ENCODE measurements around the gene TCHH. TPM values are rescaled to one million over a fixed set of nuclear protein-coding genes. Genes with fewer than 3 reads are reported as not detected.

TCHH gene
- total RNA-seq, 1 donor from 2014 or later: not detected

DNA sequence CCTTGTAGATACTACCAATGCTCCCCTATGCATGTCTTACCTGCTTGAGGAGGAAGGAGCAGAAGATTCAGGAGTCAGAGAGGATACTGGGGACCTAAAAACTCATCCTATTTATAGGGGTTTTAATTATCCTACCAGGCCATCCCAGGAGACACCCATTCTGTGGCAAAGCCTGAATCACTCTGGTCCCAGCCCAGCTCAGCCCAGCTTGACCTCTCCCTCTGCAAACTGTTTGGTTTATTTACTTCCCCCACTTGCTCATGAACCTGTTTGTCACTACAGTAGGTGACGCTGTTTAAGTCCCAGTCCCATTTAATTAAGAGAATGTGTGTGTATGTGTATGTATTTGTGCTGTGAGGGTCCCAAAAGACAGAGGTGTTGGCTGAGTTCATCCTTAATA lies 43.9 kb upstream of the TCHH start, which contains the start of gene RPTN:
Gene RPTN (minus strand): TSS at position 85 of the 400 bp plus-strand sequence. CDS start 1,339 bp downstream, outside the sequence.
- H3K36me3 Mint-ChIP-seq (ENCODE audit: insufficient read depth): no peaks in the 10 kb centered on the region
- H3K4me3 Mint-ChIP-seq (ENCODE audit: low read depth): no peak within 1 kb of the TSS
- no peaks in the 10 kb centered on the region for H3K27me3 Mint-ChIP-seq
- no peak within 1 kb of the TSS for H3K27ac Mint-ChIP-seq
- no peak for DNase-seq (ENCODE audit: low spot score, unreplicated experiment)
- H3K4me1 Mint-ChIP-seq (ENCODE audit: low read depth): no peaks in the 10 kb centered on the region
- no peak for TF ChIP-seq CTCF (IDR thresholded peaks at IDR 0.05; ENCODE audit: unreplicated experiment)
- peaks cover 31% of the 10 kb centered on the region for H3K9me3 Mint-ChIP-seq (ENCODE audit: low read depth)

DNA sequence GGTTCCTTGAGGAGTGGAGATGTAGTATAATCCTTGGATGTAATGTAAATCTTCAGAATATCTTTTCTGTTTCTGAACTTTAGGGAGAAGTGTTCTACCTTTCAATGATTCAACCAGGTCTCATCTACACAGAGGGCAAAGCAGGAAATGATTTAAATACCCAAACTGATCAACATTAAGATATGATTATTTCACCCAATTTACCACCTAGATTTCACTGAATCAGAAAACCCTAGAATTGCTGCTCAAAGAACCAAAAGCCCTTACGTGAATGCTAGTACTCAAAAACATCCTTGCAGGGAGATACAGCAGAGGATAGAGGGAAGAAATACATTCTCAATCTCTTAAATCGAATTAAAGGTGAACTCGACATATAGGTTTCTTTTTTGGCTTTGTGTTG lies 38.8 kb upstream of the TCHH start:
- no peaks in the 10 kb centered on the region for H3K27me3 Mint-ChIP-seq
- TF ChIP-seq CTCF (IDR thresholded peaks at IDR 0.05; ENCODE audit: unreplicated experiment): no peak
- DNase-seq (ENCODE audit: low spot score, unreplicated experiment): no peak
- no peak overlapping the region for H3K27ac Mint-ChIP-seq
- no peaks in the 10 kb centered on the region for H3K36me3 Mint-ChIP-seq (ENCODE audit: insufficient read depth)
- H3K4me1 Mint-ChIP-seq (ENCODE audit: low read depth): no peaks in the 10 kb centered on the region
- H3K9me3 Mint-ChIP-seq (ENCODE audit: low read depth): peaks cover 46% of the 10 kb centered on the region
- no peak overlapping the region for H3K4me3 Mint-ChIP-seq (ENCODE audit: low read depth)

DNA sequence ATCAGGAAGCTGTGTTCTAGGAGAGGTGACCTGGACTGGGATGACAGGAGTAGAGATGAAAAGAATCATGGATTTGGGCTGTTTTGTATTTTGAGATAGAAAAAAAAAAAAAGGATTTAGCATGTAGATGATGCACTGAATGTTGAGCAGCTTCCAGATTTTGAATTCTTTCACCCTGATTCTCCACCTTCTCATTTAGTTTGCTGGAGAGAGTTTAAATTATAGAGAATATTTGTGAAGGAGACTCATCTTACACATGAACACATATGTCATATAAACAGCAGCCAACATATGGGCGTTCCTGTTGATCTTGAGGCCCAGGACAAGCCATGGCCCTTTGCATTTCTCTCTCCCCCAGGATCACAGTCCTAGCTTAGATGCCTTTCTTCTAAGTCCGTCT lies 36.4 kb upstream of the TCHH start:
- Mint-ChIP-seq H3K9me3 (ENCODE audit: low read depth) (peaks cover 55% of the 10 kb centered on the region), H3K4me3 (ENCODE audit: low read depth) (no peak overlapping the region), H3K4me1 (ENCODE audit: low read depth) (no peaks in the 10 kb centered on the region), H3K27me3 (no peaks in the 10 kb centered on the region), H3K27ac (no peak overlapping the region), H3K36me3 (ENCODE audit: insufficient read depth) (no peaks in the 10 kb centered on the region)
- no peak for TF ChIP-seq CTCF (IDR thresholded peaks at IDR 0.05; ENCODE audit: unreplicated experiment)
- DNase-seq (ENCODE audit: low spot score, unreplicated experiment): no peak

GRCh38 chr1:152148981-152149380 lies 33.7 kb upstream of the TCHH start:
- no peak for TF ChIP-seq CTCF (IDR thresholded peaks at IDR 0.05; ENCODE audit: unreplicated experiment)
- H3K27ac Mint-ChIP-seq: no peak overlapping the region
- no peaks in the 10 kb centered on the region for H3K36me3 Mint-ChIP-seq (ENCODE audit: insufficient read depth)
- H3K4me1 Mint-ChIP-seq (ENCODE audit: low read depth): no peaks in the 10 kb centered on the region
- H3K27me3 Mint-ChIP-seq: no peaks in the 10 kb centered on the region
- H3K4me3 Mint-ChIP-seq (ENCODE audit: low read depth): no peak overlapping the region
- no peak for DNase-seq (ENCODE audit: low spot score, unreplicated experiment)
- peaks cover 48% of the 10 kb centered on the region for H3K9me3 Mint-ChIP-seq (ENCODE audit: low read depth)

DNA sequence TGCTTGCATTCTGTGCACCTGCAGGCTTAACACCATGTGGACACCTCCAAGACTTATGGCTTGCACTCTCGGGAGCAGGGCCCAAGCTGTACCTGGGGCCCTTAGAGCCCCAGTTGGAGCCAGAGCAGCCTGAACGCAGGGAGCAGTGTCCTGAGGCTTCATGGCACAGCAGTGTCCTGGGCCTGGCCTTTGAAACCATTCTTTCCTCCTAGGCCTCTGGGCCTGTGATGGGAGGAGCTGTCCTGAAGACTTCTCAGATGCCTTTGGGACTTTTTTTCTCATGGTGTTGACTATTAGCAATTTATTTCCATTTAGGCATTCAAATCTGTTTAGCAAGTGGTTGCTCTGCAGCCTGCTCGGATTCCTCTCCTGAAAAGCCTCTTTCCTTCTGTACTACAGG lies 32.8 kb upstream of the TCHH start:
- no peaks in the 10 kb centered on the region for H3K4me1 Mint-ChIP-seq (ENCODE audit: low read depth)
- no peaks in the 10 kb centered on the region for H3K27me3 Mint-ChIP-seq
- no peak overlapping the region for H3K4me3 Mint-ChIP-seq (ENCODE audit: low read depth)
- no peaks in the 10 kb centered on the region for H3K36me3 Mint-ChIP-seq (ENCODE audit: insufficient read depth)
- no peak for TF ChIP-seq CTCF (IDR thresholded peaks at IDR 0.05; ENCODE audit: unreplicated experiment)
- no peak for DNase-seq (ENCODE audit: low spot score, unreplicated experiment)
- peaks cover 52% of the 10 kb centered on the region for H3K9me3 Mint-ChIP-seq (ENCODE audit: low read depth)
- no peak overlapping the region for H3K27ac Mint-ChIP-seq
